H1 (cell line): Measurements from ENCODE around the gene CDYL. TPM values are rescaled to one million over a fixed set of nuclear protein-coding genes. Genes with fewer than 3 reads are reported as not detected.

Source experiments
- ASH2L ChIP-seq: fragments of 200-600, 300-600 bp; sonication (generic); IDR thresholded peaks from one replicate; pipeline ENCODE4 v1.7.1; 2017; ENCODE audit warnings: low read length
- BACH1 ChIP-seq: IDR thresholded peaks from 2 replicates; pipeline ENCODE4 v1.6.1; 2012; ENCODE audit warnings: low read length, improper control_type of control experiment
- EZH2 ChIP-seq: fragments of 200-600 bp; sonication (generic); IDR thresholded peaks from 2 replicates; pipeline ENCODE4 v1.7.1; 2012; ENCODE audit warnings: low read depth, mild to moderate bottlenecking, moderate library complexity, low read length, inconsistent platforms; ENCODE audit not compliant: severe bottlenecking
- KDM4A ChIP-seq: IDR thresholded peaks from one replicate; pipeline ENCODE4 v1.7.1; 2012; ENCODE audit warnings: low read depth, mild to moderate bottlenecking, moderate library complexity, low read length, inconsistent platforms; ENCODE audit not compliant: severe bottlenecking
- MAFK ChIP-seq: IDR thresholded peaks from 2 replicates; pipeline ENCODE4 v1.6.1; 2012; ENCODE audit warnings: low read depth, mild to moderate bottlenecking, improper control_type of control experiment, low read length
- MAX ChIP-seq: IDR thresholded peaks from 2 replicates; pipeline ENCODE4 v1.6.1; 2012; ENCODE audit warnings: inconsistent platforms
- RXRA ChIP-seq: IDR thresholded peaks from 2 replicates; pipeline ENCODE4 v1.6.1; 2011; ENCODE audit warnings: low read depth, mild to moderate bottlenecking, low read length, moderate library complexity; ENCODE audit not compliant: insufficient read depth
- SIRT6 ChIP-seq: IDR thresholded peaks from one replicate; pipeline ENCODE4 v1.7.1; 2012; ENCODE audit warnings: low read length, inconsistent platforms
- TCF12 ChIP-seq: IDR thresholded peaks from 2 replicates; pipeline ENCODE4 v1.6.1; 2011; ENCODE audit warnings: low read depth, mild to moderate bottlenecking, low read length
- polyA plus RNA-seq, 7 experiments: library from polyadenylated mRNA; depleted of rRNA in 3 of 7; stranded (reverse) in 5 of 7; unstranded in 2 of 7; fragments of >200 nt in 5 of 7; fragments of 200-250 nt in 2 of 7; gene quantifications; 1 replicate in 5 of 7; 2 replicates in 1 of 7; 4 replicates in 1 of 7; pipeline versions ENCODE4 v1.2.1 to v1.2.3, GENCODE V29; 2011 to 2013; ENCODE audit warnings: missing spikeins in 2 of 7, mixed read lengths in 2 of 7
- total RNA-seq: library from RNA; stranded (reverse); fragmentation: NEBNext Ultra II Directional; extraction: Animal tissue kit (Norgen Biotek cat#: 25700); gene quantifications from 2 replicates; pipeline ENCODE4 v1.2.1, GENCODE V29; 2021

CDYL gene
- total and polyA plus RNA-seq, 2 of the 8 experiments (the other 6 are each of a cell fraction or from before 2014, with no cell fraction given): 56.4 to 119 TPM

GRCh38 chr6:4948781-4949450, 172.7 kb downstream of the CDYL start (continued):
- TF ChIP-seq ASH2L (no peak), SIRT6 (no peak), MAFK (no peak), TCF12 (no peak), MAX (no peak), KDM4A (no peak), BACH1 (no peak), EZH2 (no peak), RXRA (no peak)
